Ishikawa (cell line): ENCODE measurements around the gene MED16.

Experiments
- CEBPB ChIP-seq: IDR thresholded peaks from 2 replicates; pipeline ENCODE4 v1.6.1; 2012
- CREB1 ChIP-seq: IDR thresholded peaks from 2 replicates; pipeline ENCODE4 v1.6.1; 2012; ENCODE audit warnings: low read depth
- EGR1 ChIP-seq: IDR thresholded peaks from 2 replicates; pipeline ENCODE4 v1.6.1; 2012
- EP300 ChIP-seq: IDR thresholded peaks from 2 replicates; pipeline ENCODE4 v1.6.1; 2012; ENCODE audit warnings: borderline replicate concordance
- FOXM1 ChIP-seq: IDR thresholded peaks from 2 replicates; pipeline ENCODE4 v1.6.1; 2012; ENCODE audit warnings: low read depth, borderline replicate concordance
- NFIC ChIP-seq: IDR thresholded peaks from 2 replicates; pipeline ENCODE4 v1.6.1; 2012
- RAD21 ChIP-seq: IDR thresholded peaks from 2 replicates; pipeline ENCODE4 v1.6.1; 2012; ENCODE audit warnings: low read depth
- TAF1 ChIP-seq: IDR thresholded peaks from 2 replicates; pipeline ENCODE4 v1.6.1; 2012; ENCODE audit warnings: low read depth, mild to moderate bottlenecking
- TCF12 ChIP-seq: IDR thresholded peaks from 2 replicates; pipeline ENCODE4 v1.6.1; 2012; ENCODE audit warnings: low read depth
- TEAD4 ChIP-seq: IDR thresholded peaks from 2 replicates; pipeline ENCODE4 v1.6.1; 2012
- YY1 ChIP-seq: IDR thresholded peaks from 2 replicates; pipeline ENCODE4 v1.6.1; 2012; ENCODE audit warnings: low read depth
- ZBTB7A ChIP-seq: IDR thresholded peaks from 2 replicates; pipeline ENCODE4 v1.6.1; 2012; ENCODE audit warnings: low read depth
- TF ChIP-seq, protein P1 (sequence below): IDR thresholded peaks from 2 replicates; pipeline ENCODE4 v1.6.1; 2012; ENCODE audit warnings: low read depth, mild to moderate bottlenecking
- TF ChIP-seq, protein P2 (sequence below): IDR thresholded peaks from 2 replicates; pipeline ENCODE4 v1.6.1; 2012
- TF ChIP-seq, protein P3 (sequence below): IDR thresholded peaks from 2 replicates; pipeline ENCODE4 v1.6.1; 2012

Gene MED16

DNA sequence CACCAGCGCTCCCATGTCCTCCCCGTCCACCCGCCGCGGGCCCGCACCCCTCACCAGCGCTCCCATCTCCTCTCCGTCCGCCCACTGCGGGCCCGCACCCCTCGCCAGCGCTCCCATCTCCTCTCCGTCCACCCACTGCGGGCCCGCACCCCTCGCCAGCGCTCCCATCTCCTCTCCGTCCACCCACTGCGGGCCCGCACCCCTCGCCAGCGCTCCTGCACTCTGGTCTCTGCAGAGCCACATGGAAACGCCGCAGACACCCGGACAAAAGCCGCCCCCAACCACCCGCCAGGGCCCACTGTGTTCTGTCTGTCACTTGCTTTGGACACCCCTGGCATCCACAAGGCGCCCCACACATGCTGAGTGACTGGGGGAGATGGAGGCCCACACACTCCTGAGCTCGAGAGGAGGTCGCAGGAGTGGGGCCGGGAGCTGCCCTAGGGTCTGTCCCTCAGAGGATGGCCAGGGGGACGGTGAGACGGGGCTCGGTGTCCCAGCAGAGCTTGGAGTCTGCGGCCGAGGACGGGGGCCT lies 26.2 kb downstream of the MED16 start:
- TF ChIP-seq, protein P1, sequence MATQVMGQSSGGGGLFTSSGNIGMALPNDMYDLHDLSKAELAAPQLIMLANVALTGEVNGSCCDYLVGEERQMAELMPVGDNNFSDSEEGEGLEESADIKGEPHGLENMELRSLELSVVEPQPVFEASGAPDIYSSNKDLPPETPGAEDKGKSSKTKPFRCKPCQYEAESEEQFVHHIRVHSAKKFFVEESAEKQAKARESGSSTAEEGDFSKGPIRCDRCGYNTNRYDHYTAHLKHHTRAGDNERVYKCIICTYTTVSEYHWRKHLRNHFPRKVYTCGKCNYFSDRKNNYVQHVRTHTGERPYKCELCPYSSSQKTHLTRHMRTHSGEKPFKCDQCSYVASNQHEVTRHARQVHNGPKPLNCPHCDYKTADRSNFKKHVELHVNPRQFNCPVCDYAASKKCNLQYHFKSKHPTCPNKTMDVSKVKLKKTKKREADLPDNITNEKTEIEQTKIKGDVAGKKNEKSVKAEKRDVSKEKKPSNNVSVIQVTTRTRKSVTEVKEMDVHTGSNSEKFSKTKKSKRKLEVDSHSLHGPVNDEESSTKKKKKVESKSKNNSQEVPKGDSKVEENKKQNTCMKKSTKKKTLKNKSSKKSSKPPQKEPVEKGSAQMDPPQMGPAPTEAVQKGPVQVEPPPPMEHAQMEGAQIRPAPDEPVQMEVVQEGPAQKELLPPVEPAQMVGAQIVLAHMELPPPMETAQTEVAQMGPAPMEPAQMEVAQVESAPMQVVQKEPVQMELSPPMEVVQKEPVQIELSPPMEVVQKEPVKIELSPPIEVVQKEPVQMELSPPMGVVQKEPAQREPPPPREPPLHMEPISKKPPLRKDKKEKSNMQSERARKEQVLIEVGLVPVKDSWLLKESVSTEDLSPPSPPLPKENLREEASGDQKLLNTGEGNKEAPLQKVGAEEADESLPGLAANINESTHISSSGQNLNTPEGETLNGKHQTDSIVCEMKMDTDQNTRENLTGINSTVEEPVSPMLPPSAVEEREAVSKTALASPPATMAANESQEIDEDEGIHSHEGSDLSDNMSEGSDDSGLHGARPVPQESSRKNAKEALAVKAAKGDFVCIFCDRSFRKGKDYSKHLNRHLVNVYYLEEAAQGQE: no peak
- TF ChIP-seq TEAD4 (no peak), EGR1 (no peak)

DNA sequence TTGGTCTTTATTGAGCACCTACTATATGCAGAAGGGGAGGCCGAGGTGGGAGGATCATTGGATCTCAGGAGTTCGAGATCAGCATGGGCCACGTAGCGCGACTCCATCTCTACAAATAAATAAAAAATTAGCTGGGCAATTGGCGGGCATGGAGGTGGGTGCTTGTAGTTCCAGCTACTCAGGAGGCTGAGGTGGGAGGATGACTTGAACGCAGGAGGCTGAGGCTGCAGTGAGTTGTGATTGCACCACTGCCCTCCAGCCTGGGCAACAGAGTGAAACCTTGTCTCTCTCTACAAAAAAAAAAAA lies 29.7 kb downstream of the MED16 start:
- TF ChIP-seq EP300 (no peak), TCF12 (no peak), CEBPB (no peak), CREB1 (no peak), RAD21 (no peak), EGR1 (no peak), ZBTB7A (no peak), YY1 (no peak), TAF1 (no peak), FOXM1 (no peak), TEAD4 (no peak), NFIC (no peak)
- TF ChIP-seq, protein P1: no peak
- TF ChIP-seq, protein P2, sequence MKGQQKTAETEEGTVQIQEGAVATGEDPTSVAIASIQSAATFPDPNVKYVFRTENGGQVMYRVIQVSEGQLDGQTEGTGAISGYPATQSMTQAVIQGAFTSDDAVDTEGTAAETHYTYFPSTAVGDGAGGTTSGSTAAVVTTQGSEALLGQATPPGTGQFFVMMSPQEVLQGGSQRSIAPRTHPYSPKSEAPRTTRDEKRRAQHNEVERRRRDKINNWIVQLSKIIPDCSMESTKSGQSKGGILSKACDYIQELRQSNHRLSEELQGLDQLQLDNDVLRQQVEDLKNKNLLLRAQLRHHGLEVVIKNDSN: no peak
- TF ChIP-seq, protein P3, sequence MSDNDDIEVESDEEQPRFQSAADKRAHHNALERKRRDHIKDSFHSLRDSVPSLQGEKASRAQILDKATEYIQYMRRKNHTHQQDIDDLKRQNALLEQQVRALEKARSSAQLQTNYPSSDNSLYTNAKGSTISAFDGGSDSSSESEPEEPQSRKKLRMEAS: no peak

DNA sequence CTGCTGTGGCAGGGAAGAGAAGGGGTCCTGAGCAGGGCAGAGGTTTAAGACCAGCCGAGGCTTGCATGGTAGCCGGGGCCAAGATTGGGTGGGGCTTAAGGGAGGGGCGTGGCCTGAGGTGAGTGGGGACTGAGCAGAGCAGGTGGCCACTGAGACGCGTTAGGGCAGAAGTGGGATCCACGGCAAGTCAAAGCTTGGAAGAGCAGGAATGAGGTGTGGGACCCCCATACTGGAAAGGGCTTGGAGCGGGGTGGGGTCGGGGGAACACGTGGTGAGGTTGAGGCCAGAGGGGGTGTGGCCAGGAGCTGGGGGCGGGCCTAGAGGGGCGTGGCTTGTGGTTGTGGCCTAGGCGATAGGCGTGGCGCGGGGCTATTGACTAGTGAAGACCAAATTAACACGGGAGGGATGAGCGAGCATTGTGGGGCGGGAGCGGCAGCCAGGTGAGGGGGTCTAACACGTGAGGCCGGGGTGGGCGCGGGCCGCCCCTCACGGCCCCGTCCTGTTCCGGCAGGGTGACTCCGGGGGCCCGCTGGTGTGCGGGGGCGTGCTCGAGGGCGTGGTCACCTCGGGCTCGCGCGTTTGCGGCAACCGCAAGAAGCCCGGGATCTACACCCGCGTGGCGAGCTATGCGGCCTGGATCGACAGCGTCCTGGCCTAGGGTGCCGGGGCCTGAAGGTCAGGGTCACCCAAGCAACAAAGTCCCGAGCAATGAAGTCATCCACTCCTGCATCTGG lies 30.2 kb downstream of the MED16 start:
- TF ChIP-seq, protein P3: peak; percentile 51
- TF ChIP-seq NFIC: no peak
- no peak for TF ChIP-seq RAD21
- TF ChIP-seq CEBPB: no peak
- no peak for TF ChIP-seq FOXM1
- TF ChIP-seq, protein P2: peak; percentile 35; the same call in 1 of the 2 replicates
- TF ChIP-seq EGR1: no peak
- no peak for TF ChIP-seq EP300

DNA sequence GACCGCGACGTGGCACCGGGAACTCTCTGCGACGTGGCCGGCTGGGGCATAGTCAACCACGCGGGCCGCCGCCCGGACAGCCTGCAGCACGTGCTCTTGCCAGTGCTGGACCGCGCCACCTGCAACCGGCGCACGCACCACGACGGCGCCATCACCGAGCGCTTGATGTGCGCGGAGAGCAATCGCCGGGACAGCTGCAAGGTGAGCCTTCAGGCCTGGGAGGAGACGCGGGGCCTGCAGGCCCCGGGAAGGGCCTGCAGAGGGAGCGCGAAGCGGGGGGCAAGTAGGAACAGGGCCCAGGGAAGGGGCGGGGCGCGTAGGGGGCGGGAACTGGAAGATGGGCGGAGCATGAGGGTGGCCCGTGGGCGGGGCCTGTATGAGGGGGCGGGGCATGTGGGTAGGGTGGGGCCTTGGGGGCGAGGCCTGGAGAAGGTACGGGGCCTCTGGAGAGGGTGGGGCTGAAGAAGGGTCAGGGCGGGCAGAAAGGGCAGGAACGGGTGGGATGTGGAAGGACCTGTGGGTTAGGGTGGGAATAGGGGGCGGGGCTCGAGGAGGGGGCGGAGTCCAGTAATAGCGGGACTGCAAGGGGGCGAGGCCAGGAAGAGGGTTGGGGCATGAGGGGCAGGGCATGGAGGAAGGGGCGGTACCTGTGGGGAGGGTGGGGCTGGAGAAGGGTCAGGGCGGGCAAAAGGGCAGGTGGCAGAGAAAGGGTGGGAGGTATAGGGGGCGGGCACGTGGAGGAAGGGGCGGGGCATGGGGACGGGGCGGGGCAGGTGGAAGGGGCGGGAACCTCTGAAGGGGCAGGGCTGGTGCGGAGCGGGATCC lies 31.0 kb downstream of the MED16 start:
- TF ChIP-seq TEAD4: no peak
- no peak for TF ChIP-seq NFIC
- no peak for TF ChIP-seq TAF1
- TF ChIP-seq, protein P1: no peak
- no peak for TF ChIP-seq CREB1
- TF ChIP-seq, protein P2: peak; percentile 67
- TF ChIP-seq FOXM1: no peak
- no peak for TF ChIP-seq EGR1
- TF ChIP-seq CEBPB: no peak
- 0 out of 2 replicates have a peak, but pooled peaks have one; percentile 35 for TF ChIP-seq YY1
- TF ChIP-seq, protein P3: peak; percentile 99
- TF ChIP-seq RAD21: peak; percentile 20; the same call in 1 of the 2 replicates
- TF ChIP-seq TCF12: no peak; the same call in 1 of the 2 replicates
- 0 out of 2 replicates have a peak, but pooled peaks have one; percentile 9 for TF ChIP-seq ZBTB7A
- TF ChIP-seq EP300: no peak
